Neuronal stem cell (in vitro differentiated cells): Measurements from ENCODE around the gene REXO1.
A peak's percentile ranks its signal among the peaks of the same experiment; 100 is the strongest.

Experiments used
- DNase-seq: peaks from one replicate; pipeline ENCODE4 v3.0.0-alpha.2; 2013; ENCODE audit warnings: low spot score
- H2AFZ ChIP-seq: one replicate; pipeline ENCODE4 v1.6.1; 2013; ENCODE audit warnings: mild to moderate bottlenecking, low read length, inconsistent platforms
- H2AK5ac ChIP-seq: 2 replicates; pipeline ENCODE4 v1.6.1; 2013; ENCODE audit warnings: low read depth, mild to moderate bottlenecking, inconsistent platforms, low read length, moderate library complexity, mixed read lengths
- H2BK120ac ChIP-seq: 2 replicates; pipeline ENCODE4 v1.6.1; 2013; ENCODE audit warnings: low read depth, mild to moderate bottlenecking, inconsistent platforms, low read length, moderate library complexity, mixed read lengths
- H2BK12ac ChIP-seq: one replicate; pipeline ENCODE4 v1.6.1; 2013; ENCODE audit warnings: low read length, inconsistent platforms
- H2BK15ac ChIP-seq: 2 replicates; pipeline ENCODE4 v1.6.1; 2013; ENCODE audit warnings: mild to moderate bottlenecking, low read length, inconsistent platforms, mixed read lengths
- H2BK5ac ChIP-seq: one replicate; pipeline ENCODE4 v1.6.1; 2013; ENCODE audit warnings: inconsistent platforms, mild to moderate bottlenecking, low read length, moderate library complexity
- H3K14ac ChIP-seq: one replicate; pipeline ENCODE4 v1.6.1; 2013; ENCODE audit warnings: low read length, inconsistent platforms
- H3K18ac ChIP-seq: 2 replicates; pipeline ENCODE4 v1.6.1; 2013; ENCODE audit warnings: low read length, inconsistent platforms
- H3K23ac ChIP-seq: 2 replicates; pipeline ENCODE4 v1.6.1; 2013; ENCODE audit warnings: low read depth, mild to moderate bottlenecking, mixed read lengths, low read length, inconsistent platforms; ENCODE audit not compliant: poor library complexity
- H3K27ac ChIP-seq: replicated peaks from 3 replicates; pipeline ENCODE4 v1.5.1; 2013; ENCODE audit warnings: low read length, inconsistent platforms
- H3K27me3 ChIP-seq, 3 experiments: 2 replicates each; pipeline ENCODE4 v1.6.1; 2013; ENCODE audit warnings: low read length in 3 of 3, mild to moderate bottlenecking in 2 of 3, inconsistent platforms in 1 of 3, low read depth in 1 of 3, mixed read lengths in 1 of 3, moderate library complexity in 1 of 3; ENCODE audit not compliant: control insufficient read depth in 3 of 3, insufficient read depth in 3 of 3
- H3K36me3 ChIP-seq, 2 donors: replicated peaks in 1 of 2; 2 replicates each; pipeline ENCODE4 v1.6.1; 2013; ENCODE audit warnings: low read length in 2 of 2; ENCODE audit not compliant: control insufficient read depth in 2 of 2, insufficient read depth in 2 of 2
- H3K4ac ChIP-seq: 2 replicates; pipeline ENCODE4 v1.6.1; 2013; ENCODE audit warnings: inconsistent platforms, mild to moderate bottlenecking, low read length, moderate library complexity
- H3K4me1 ChIP-seq, 2 donors: 1 replicate in 1 of 2; 2 replicates in 1 of 2; pipeline ENCODE4 v1.6.1; 2013; ENCODE audit warnings: low read length in 2 of 2, low read depth in 1 of 2; ENCODE audit not compliant: control insufficient read depth in 2 of 2, insufficient read depth in 1 of 2
- H3K4me2 ChIP-seq: one replicate; pipeline ENCODE4 v1.6.1; 2013; ENCODE audit warnings: mild to moderate bottlenecking, low read length, inconsistent platforms; ENCODE audit not compliant: insufficient read depth, poor library complexity, severe bottlenecking
- H3K4me3 ChIP-seq, 2 donors: 2 replicates each; pipeline ENCODE4 v1.5.1; 2013; ENCODE audit warnings: low read length in 2 of 2, mild to moderate bottlenecking in 2 of 2, inconsistent platforms in 1 of 2, moderate library complexity in 1 of 2
- H3K79me1 ChIP-seq: one replicate; pipeline ENCODE4 v1.6.1; 2013; ENCODE audit warnings: low read depth, mild to moderate bottlenecking, inconsistent platforms, low read length, moderate library complexity
- H3K9ac ChIP-seq: one replicate; pipeline ENCODE4 v1.6.1; 2013; ENCODE audit warnings: mild to moderate bottlenecking, low read depth, low read length, inconsistent platforms; ENCODE audit not compliant: poor library complexity
- H3K9me3 ChIP-seq, 2 donors: replicated peaks in 1 of 2; 2 replicates each; pipeline versions ENCODE3 to v1.6.1; 2013; ENCODE audit warnings: low read length in 2 of 2, mild to moderate bottlenecking in 2 of 2, inconsistent platforms in 1 of 2, low read depth in 1 of 2, mixed read lengths in 1 of 2, moderate library complexity in 1 of 2; ENCODE audit not compliant: control insufficient read depth in 2 of 2, insufficient read depth in 1 of 2
- H4K8ac ChIP-seq: one replicate; pipeline ENCODE4 v1.6.1; 2013; ENCODE audit warnings: low read depth, mild to moderate bottlenecking, inconsistent platforms, low read length, moderate library complexity
- H4K91ac ChIP-seq: one replicate; pipeline ENCODE4 v1.6.1; 2013; ENCODE audit warnings: low read length, low read depth, mild to moderate bottlenecking, inconsistent platforms; ENCODE audit not compliant: poor library complexity
- WGBS, 2 donors: extraction: QIAGEN DNeasy Blood & Tissue Kit; methylation state at CpG; one replicate each; pipeline ENCODE4 v1.1.7; 2013; ENCODE audit warnings: missing lambda C conversion rate in 2 of 2, mixed read lengths in 1 of 2; ENCODE audit not compliant: insufficient read length in 2 of 2, insufficient replicate concordance in 1 of 2; ENCODE audit errors: extremely low coverage in 2 of 2; 5-methylcytosine and 5-hydroxymethylcytosine counted together

REXO1 gene

GRCh38 chr19:1775951-1776605 is 72.2 kb downstream of the REXO1 start:
- H3K4me3 ChIP-seq: no peak overlapping the region
- H3K27me3 ChIP-seq: peaks cover 32 to 85% (median 74%) of the 10 kb centered on the region in 3 experiments

GRCh38 chr19:1774989-1775772 is 73.1 kb downstream of the REXO1 start:
- Histone ChIP-seq H2AK5ac (no peak overlapping the region), H2AFZ (no peak overlapping the region), H3K36me3 (no peaks in the 10 kb centered on the region), H3K9me3 (peaks cover 21 to 36% of the 10 kb centered on the region in 2 donors), H2BK15ac (no peak overlapping the region), H3K9ac (no peak overlapping the region), H3K27me3 (peaks cover 32 to 78% (median 69%) of the 10 kb centered on the region in 3 experiments), H3K14ac (no peak overlapping the region), H3K27ac (no peak overlapping the region), H3K18ac (no peak overlapping the region), H3K4me3 (no peak overlapping the region), H2BK12ac (no peak overlapping the region), H2BK5ac (no peak overlapping the region), H4K8ac (no peak overlapping the region), H3K23ac (peak overlapping the region; percentile 97), H3K4ac (no peak overlapping the region), H3K4me2 (no peak overlapping the region), H2BK120ac (no peak overlapping the region), H3K79me1 (peaks cover 3% of the 10 kb centered on the region), H4K91ac (no peak overlapping the region), H3K4me1 (no peaks in the 10 kb centered on the region)
- no CpG with 5 or more reads among the region's 59 CpGs for WGBS, 2 donors
- DNase-seq: no peak

More at GRCh38 chr19:1775951-1776605, 72.2 kb downstream of the REXO1 start:
- H3K23ac ChIP-seq: peak overlapping the region; percentile 40
- WGBS, 2 donors: no CpG with 5 or more reads among the region's 50 CpGs
- H3K14ac ChIP-seq: peak overlapping the region; percentile 6
- H2AK5ac ChIP-seq: no peak overlapping the region
- DNase-seq: no peak
- H3K4me1 ChIP-seq: no peaks in the 10 kb centered on the region
- no peak overlapping the region for H3K4ac ChIP-seq
- no peaks in the 10 kb centered on the region for H3K36me3 ChIP-seq
- H3K27ac ChIP-seq: no peak overlapping the region
- no peak overlapping the region for H4K8ac ChIP-seq
- H2BK15ac ChIP-seq: no peak overlapping the region
- H3K9me3 ChIP-seq: peaks cover 20 to 30% of the 10 kb centered on the region in 2 donors
- H3K9ac ChIP-seq: no peak overlapping the region
- no peak overlapping the region for H2AFZ ChIP-seq
- H2BK120ac ChIP-seq: no peak overlapping the region
- no peak overlapping the region for H2BK12ac ChIP-seq
- H2BK5ac ChIP-seq: no peak overlapping the region
- no peak overlapping the region for H3K4me2 ChIP-seq
- H3K79me1 ChIP-seq: peaks cover 3% of the 10 kb centered on the region
- no peak overlapping the region for H3K18ac ChIP-seq
- no peak overlapping the region for H4K91ac ChIP-seq

- no CpG with 5 or more reads among the region's 8 CpGs for WGBS, 2 donors
- H2BK12ac ChIP-seq: no peak overlapping the region
- no peak overlapping the region for H3K14ac ChIP-seq
- H3K4me1 ChIP-seq: no peaks in the 10 kb centered on the region
- H4K91ac ChIP-seq: no peak overlapping the region
- no peak overlapping the region for H2AFZ ChIP-seq
- no peak overlapping the region for H2BK15ac ChIP-seq
- no peak overlapping the region for H3K4ac ChIP-seq
- no peak overlapping the region for H3K18ac ChIP-seq
- H2AK5ac ChIP-seq: no peak overlapping the region
- DNase-seq: no peak
- H3K27me3 ChIP-seq: peaks cover 28 to 68% (median 66%) of the 10 kb centered on the region in 3 experiments
- H3K23ac ChIP-seq: no peak overlapping the region
- no peak overlapping the region for H3K27ac ChIP-seq
- H2BK120ac ChIP-seq: no peak overlapping the region
- H2BK5ac ChIP-seq: no peak overlapping the region
- no peaks in the 10 kb centered on the region for H3K36me3 ChIP-seq
- peaks cover 23 to 39% of the 10 kb centered on the region in 2 donors for H3K9me3 ChIP-seq
- no peak overlapping the region for H3K9ac ChIP-seq
- no peaks in the 10 kb centered on the region for H3K79me1 ChIP-seq
- no peak overlapping the region for H4K8ac ChIP-seq
- H3K4me3 ChIP-seq: no peak overlapping the region
- no peak overlapping the region for H3K4me2 ChIP-seq
These were observed 75.1 kb downstream of the REXO1 start for GRCh38 chr19:1773184-1773583.

GRCh38 chr19:1770866-1771576 is 77.3 kb downstream of the REXO1 start:
- Histone ChIP-seq H3K14ac (no peak overlapping the region), H3K27ac (no peak overlapping the region), H3K27me3 (peaks cover 26 to 68% (median 66%) of the 10 kb centered on the region in 3 experiments), H3K79me1 (peaks cover 3% of the 10 kb centered on the region), H3K18ac (no peak overlapping the region), H3K4me2 (no peak overlapping the region), H2BK5ac (no peak overlapping the region), H3K4ac (no peak overlapping the region), H3K4me1 (peaks cover 0 to 3% of the 10 kb centered on the region in 2 donors), H2AFZ (no peak overlapping the region), H3K9me3 (peaks cover 20 to 34% of the 10 kb centered on the region in 2 donors), H2BK120ac (no peak overlapping the region), H3K9ac (no peak overlapping the region), H3K23ac (no peak overlapping the region), H2AK5ac (no peak overlapping the region), H4K91ac (no peak overlapping the region), H4K8ac (no peak overlapping the region), H2BK12ac (no peak overlapping the region), H2BK15ac (no peak overlapping the region), H3K4me3 (no peak overlapping the region), H3K36me3 (no peaks in the 10 kb centered on the region)
- DNase-seq: no peak
- no CpG with 5 or more reads among the region's 4 CpGs for WGBS, 2 donors
